Spinal cord (tissue), 10 donors: ENCODE results near the gene SMIM36. TPM values are rescaled to one million over a fixed set of nuclear protein-coding genes. Genes with fewer than 3 reads are reported as not detected.

Experiments used
- DNase-seq, 6 donors: peaks; one replicate each; pipeline versions ENCODE4 v3.0.0 to v3.0.0-alpha.2; 2013 to 2015; ENCODE audit warnings: low spot score in 6 of 6, low read depth in 4 of 6
- H3K27ac ChIP-seq: one replicate; pipeline ENCODE4 v1.5.1; 2013; ENCODE audit warnings: low read depth, low read length, control low read depth
- H3K27me3 ChIP-seq: one replicate; pipeline ENCODE4 v1.6.1; 2013; ENCODE audit warnings: low read length; ENCODE audit not compliant: control insufficient read depth, insufficient read depth
- H3K36me3 ChIP-seq: one replicate; pipeline ENCODE4 v1.6.1; 2013; ENCODE audit warnings: low read length; ENCODE audit not compliant: control insufficient read depth, insufficient read depth
- H3K4me1 ChIP-seq: one replicate; pipeline ENCODE4 v1.6.1; 2013; ENCODE audit warnings: low read length; ENCODE audit not compliant: control insufficient read depth, insufficient read depth
- H3K4me3 ChIP-seq: one replicate; pipeline ENCODE4 v1.5.1; 2013; ENCODE audit warnings: low read depth, low read length, control low read depth
- H3K9me3 ChIP-seq: one replicate; pipeline ENCODE4 v1.6.1; 2013; ENCODE audit warnings: low read length; ENCODE audit not compliant: control insufficient read depth, insufficient read depth
- WGBS: methylation state at CpG from one replicate; pipeline ENCODE4 v1.1.5; 2013; ENCODE audit warnings: missing lambda C conversion rate; ENCODE audit not compliant: insufficient coverage; 5-methylcytosine and 5-hydroxymethylcytosine counted together
- long read RNA-seq, 4 donors: transcript quantifications; one replicate each; lab custom pipeline, GENCODE V29; 2026
- polyA plus RNA-seq, 2 donors: library from polyadenylated mRNA; unstranded; fragments of 120-200 nt; gene quantifications; one replicate each; pipeline ENCODE4 v1.2.1, GENCODE V29; 2013; ENCODE audit not compliant: insufficient read length in 2 of 2
- total RNA-seq, 2 donors: library from RNA; depleted of rRNA in 1 of 2; stranded (reverse); fragments of 120-200 nt in 1 of 2; fragments of >200 nt in 1 of 2; gene quantifications; one replicate each; pipeline versions ENCODE4 v1.2.3 to v1.2.4, GENCODE V29; 2013 to 2014
- donor health status: healthy.

The SMIM36 gene
- total RNA-seq: not detected
- under 1 TPM in 1 of 2 donors, not detected in 1; 0.18 TPM for polyA plus RNA-seq
- long read RNA-seq, donor 1: 0 reads
- long read RNA-seq, donor 2: 0 reads
- long read RNA-seq, donor 3: 0 reads
- long read RNA-seq, donor 4: 0 reads

GRCh38 chr17:55510986-55511721 is at the start of gene SMIM36:
SMIM36 (minus strand) TSS chr17:55511452.
- H3K4me3 ChIP-seq: no peak within 1 kb of the TSS
- WGBS: 99% methylated on average over 9 of the region's 18 CpGs
- H3K9me3 ChIP-seq: no peaks in the 10 kb centered on the region
- H3K27ac ChIP-seq: no peak within 1 kb of the TSS
- H3K4me1 ChIP-seq: no peaks in the 10 kb centered on the region
- H3K36me3 ChIP-seq: no peaks in the 10 kb centered on the region
- DNase-seq: no peak
- no peaks in the 10 kb centered on the region for H3K27me3 ChIP-seq

DNA sequence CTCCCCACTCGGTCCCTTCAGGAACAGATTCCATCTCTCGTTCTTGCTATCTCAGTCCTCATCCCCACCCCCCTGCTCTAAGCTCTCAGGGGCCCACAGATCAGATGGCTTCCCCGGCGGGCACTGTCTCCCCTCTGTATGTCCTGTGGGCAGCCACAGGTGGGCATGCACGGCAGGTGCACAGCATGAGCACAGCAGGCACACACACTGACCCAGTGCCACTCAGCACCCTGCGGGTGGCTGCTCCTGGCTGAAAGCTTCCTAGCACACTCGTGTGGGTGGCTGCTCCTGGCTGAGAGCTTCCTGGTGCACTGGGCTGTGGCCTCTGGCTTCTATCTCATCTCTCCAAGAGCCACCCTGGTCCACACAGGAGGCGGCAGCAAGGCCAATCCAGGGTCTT is 44.5 kb upstream of the SMIM36 start:
- H3K36me3 ChIP-seq: no peaks in the 10 kb centered on the region
- no peak overlapping the region for H3K27ac ChIP-seq
- WGBS: 86% methylated on average over 7 of the region's 8 CpGs
- no peak for DNase-seq
- H3K4me3 ChIP-seq: no peak overlapping the region
- no peaks in the 10 kb centered on the region for H3K4me1 ChIP-seq
- no peaks in the 10 kb centered on the region for H3K9me3 ChIP-seq
- H3K27me3 ChIP-seq: no peaks in the 10 kb centered on the region

- no peaks in the 10 kb centered on the region for H3K36me3 ChIP-seq
- no peak overlapping the region for H3K4me3 ChIP-seq
- no peaks in the 10 kb centered on the region for H3K4me1 ChIP-seq
- DNase-seq: no peak
- no peaks in the 10 kb centered on the region for H3K9me3 ChIP-seq
- no peaks in the 10 kb centered on the region for H3K27me3 ChIP-seq
- H3K27ac ChIP-seq: no peak overlapping the region
- 43% methylated on average over 2 of the region's 2 CpGs for WGBS
Observed at GRCh38 chr17:55549140-55549539, 37.9 kb upstream of the SMIM36 start.

- H3K27me3 ChIP-seq: no peaks in the 10 kb centered on the region
- no peak for DNase-seq
- H3K4me1 ChIP-seq: no peaks in the 10 kb centered on the region
- WGBS: 100% methylated on average over 1 of the region's 1 CpG
- no peak overlapping the region for H3K27ac ChIP-seq
- H3K36me3 ChIP-seq: no peaks in the 10 kb centered on the region
- no peak overlapping the region for H3K4me3 ChIP-seq
- H3K9me3 ChIP-seq: no peaks in the 10 kb centered on the region
Observed at GRCh38 chr17:55546991-55547664, 35.9 kb upstream of the SMIM36 start.

DNA sequence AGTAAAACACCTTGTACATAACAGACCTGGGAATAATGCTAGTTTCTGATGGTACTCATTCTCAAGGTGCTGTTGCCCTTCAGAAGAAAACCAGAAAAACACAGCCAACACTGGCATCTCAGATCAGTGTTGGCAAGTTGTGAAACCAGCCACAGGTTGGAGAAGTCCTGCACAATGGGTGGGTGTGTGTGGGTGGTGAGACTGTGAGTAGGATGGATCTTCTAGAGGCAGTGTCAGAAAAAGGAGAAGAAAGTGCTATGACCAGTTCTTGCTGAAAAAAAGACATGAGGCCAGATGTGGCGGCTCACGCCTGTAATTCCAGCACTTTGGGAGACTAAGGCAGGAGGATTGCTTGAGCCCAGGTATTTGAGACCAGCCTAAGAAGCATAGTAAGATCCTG is 35.2 kb upstream of the SMIM36 start:
- WGBS: 100% methylated on average over 1 of the region's 2 CpGs
- no peaks in the 10 kb centered on the region for H3K9me3 ChIP-seq
- no peaks in the 10 kb centered on the region for H3K36me3 ChIP-seq
- no peak overlapping the region for H3K4me3 ChIP-seq
- DNase-seq: no peak
- no peak overlapping the region for H3K27ac ChIP-seq
- no peaks in the 10 kb centered on the region for H3K27me3 ChIP-seq
- H3K4me1 ChIP-seq: no peaks in the 10 kb centered on the region

- no peak for DNase-seq
- WGBS: 92% methylated on average over 5 of the region's 6 CpGs
Observed at GRCh38 chr17:55545806-55546205, 34.6 kb upstream of the SMIM36 start.

DNA sequence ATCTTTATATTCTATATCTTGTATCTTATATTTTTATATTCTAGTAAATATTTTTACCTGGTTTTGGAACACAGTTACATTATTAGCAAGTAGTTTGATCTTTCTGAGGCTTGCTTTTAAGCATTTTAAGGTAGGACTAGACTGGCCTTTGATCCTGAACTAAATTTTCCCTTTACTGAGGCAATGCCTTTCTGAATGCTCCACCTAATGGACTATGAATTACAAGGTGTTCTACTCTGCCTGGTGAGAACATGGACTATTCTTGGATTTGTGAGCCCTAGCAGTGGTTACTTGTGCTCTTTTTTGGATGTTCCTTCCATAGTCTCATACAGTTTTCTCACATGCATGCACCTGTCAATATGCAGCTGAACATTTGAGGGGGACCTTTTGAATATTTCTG is 32.5 kb upstream of the SMIM36 start:
- Histone ChIP-seq H3K4me3 (no peak overlapping the region), H3K27me3 (no peaks in the 10 kb centered on the region), H3K4me1 (no peaks in the 10 kb centered on the region), H3K9me3 (no peaks in the 10 kb centered on the region), H3K36me3 (no peaks in the 10 kb centered on the region), H3K27ac (no peak overlapping the region)
- DNase-seq: no peak

More at GRCh38 chr17:55545806-55546205, 34.6 kb upstream of the SMIM36 start:
- Histone ChIP-seq H3K27me3 (no peaks in the 10 kb centered on the region), H3K36me3 (no peaks in the 10 kb centered on the region), H3K4me3 (no peak overlapping the region), H3K4me1 (no peaks in the 10 kb centered on the region), H3K9me3 (no peaks in the 10 kb centered on the region), H3K27ac (no peak overlapping the region)

DNA sequence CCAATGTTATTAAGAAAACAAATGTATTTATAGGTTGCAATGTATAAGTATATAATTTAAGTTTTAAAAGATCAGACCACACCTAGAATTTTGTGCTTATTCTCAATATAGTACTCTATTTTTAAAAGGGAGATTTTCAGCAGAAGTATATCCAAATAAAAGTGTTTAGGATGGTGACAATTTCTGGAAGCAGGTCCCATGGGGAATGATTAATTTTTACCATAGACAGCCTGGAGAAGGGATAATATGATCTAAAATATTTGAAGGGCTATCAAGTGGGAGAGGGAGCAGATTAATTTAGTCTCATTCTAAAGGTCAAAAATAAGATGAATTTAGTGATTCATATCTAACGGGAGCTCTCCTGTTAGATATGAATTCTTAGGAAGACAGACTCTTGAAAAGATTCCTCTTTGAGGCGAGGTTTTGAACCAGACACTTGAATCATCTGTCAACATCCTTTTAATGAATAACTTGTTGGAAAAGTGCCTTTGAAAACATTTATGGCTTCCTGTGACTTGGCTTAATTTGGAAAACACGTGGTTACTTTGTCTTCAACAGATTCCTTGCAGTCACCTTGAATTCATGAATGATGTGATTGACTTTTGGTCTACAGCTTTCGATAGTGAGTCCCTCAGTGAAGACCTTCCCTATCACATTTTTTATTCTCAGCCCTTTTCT is 29.3 kb upstream of the SMIM36 start:
- peak in 2 of 6 donors; percentile 3 to 9 for DNase-seq
- Histone ChIP-seq H3K4me1 (no peaks in the 10 kb centered on the region), H3K9me3 (no peaks in the 10 kb centered on the region), H3K36me3 (no peaks in the 10 kb centered on the region), H3K4me3 (no peak overlapping the region), H3K27me3 (no peaks in the 10 kb centered on the region), H3K27ac (no peak overlapping the region)
- WGBS: no CpG with 5 or more reads among the region's 4 CpGs

GRCh38 chr17:55536205-55536604 is 25.0 kb upstream of the SMIM36 start:
- no CpG with 5 or more reads among the region's 1 CpG for WGBS
- H3K27ac ChIP-seq: no peak overlapping the region
- no peaks in the 10 kb centered on the region for H3K4me1 ChIP-seq
- H3K27me3 ChIP-seq: no peaks in the 10 kb centered on the region
- no peaks in the 10 kb centered on the region for H3K36me3 ChIP-seq
- DNase-seq: no peak
- no peak overlapping the region for H3K4me3 ChIP-seq
- no peaks in the 10 kb centered on the region for H3K9me3 ChIP-seq
